WTC11 (cell line): Measurements from ENCODE around the gene TMEM161B. TPM values are rescaled to one million over a fixed set of nuclear protein-coding genes. Genes with fewer than 3 reads are reported as not detected.

Experiments used
- ATAC-seq: fragments of 200-7000 bp; cut with Tn5 transposase; 2 replicates; pipeline ENCODE4 v1.10.0; 2021; ENCODE audit warnings: mild to moderate bottlenecking, moderate library complexity
- CTCF ChIA-PET: fragments of 300-600 bp; sonication (Branson Sonifier 250); formaldehyde crosslinking; loops from one replicate; lab custom pipeline; 2021; ENCODE audit warnings: antibody characterized with exemption; lab: Charles Lee
- POLR2A ChIA-PET: fragments of 350-600 bp; sonication (Branson Sonifier 250); formaldehyde crosslinking; loops from one replicate; lab custom pipeline; 2021; ENCODE audit warnings: antibody characterized with exemption; lab: Charles Lee
- DNase-seq: peaks from one replicate; pipeline ENCODE4 v3.0.0; 2021; ENCODE audit warnings: low spot score
- H3K27ac Mint-ChIP-seq: 2 replicates; pipeline ENCODE4 v1.8.0; 2021; ENCODE audit warnings: mixed read lengths
- H3K27me3 Mint-ChIP-seq: 2 replicates; pipeline ENCODE4 v1.8.0; 2021; ENCODE audit warnings: low read depth, mild to moderate bottlenecking, moderate library complexity, mixed read lengths
- H3K36me3 Mint-ChIP-seq: 2 replicates; pipeline ENCODE4 v1.8.0; 2021; ENCODE audit warnings: mixed read lengths
- H3K4me1 Mint-ChIP-seq: 2 replicates; pipeline ENCODE4 v1.8.0; 2022; ENCODE audit warnings: mixed read lengths
- H3K4me3 Mint-ChIP-seq: 2 replicates; pipeline ENCODE4 v1.8.0; 2021; ENCODE audit warnings: mild to moderate bottlenecking, moderate library complexity, mixed read lengths
- H3K9me3 Mint-ChIP-seq: 2 replicates; pipeline ENCODE4 v1.8.0; 2021; ENCODE audit warnings: mixed read lengths
- ATF1 ChIP-seq: sonication (generic); formaldehyde crosslinking; IDR thresholded peaks from 2 replicates; pipeline ENCODE4 v1.8.1; 2023; ENCODE audit warnings: mild to moderate bottlenecking, moderate library complexity, missing genetic modification reagents
- ERG ChIP-seq: fragments of 250-450 bp; sonication (Bioruptor Pico); IDR thresholded peaks from 2 replicates; pipeline ENCODE4 v1.8.0; 2021; ENCODE audit warnings: mild to moderate bottlenecking
- GABPB1 ChIP-seq: sonication (generic); formaldehyde crosslinking; IDR thresholded peaks from 2 replicates; pipeline ENCODE4 v1.8.1; 2023; ENCODE audit warnings: mild to moderate bottlenecking, missing genetic modification reagents
- IRF2 ChIP-seq: sonication (generic); formaldehyde crosslinking; IDR thresholded peaks from 2 replicates; pipeline ENCODE4 v1.8.0; 2022; ENCODE audit warnings: low read depth, missing genetic modification reagents, borderline replicate concordance
- KAT7 ChIP-seq: sonication (generic); formaldehyde crosslinking; IDR thresholded peaks from 2 replicates; pipeline ENCODE4 v1.8.1; 2023; ENCODE audit warnings: missing genetic modification reagents, mild to moderate bottlenecking, borderline replicate concordance
- NFYB ChIP-seq: sonication (generic); formaldehyde crosslinking; conservative IDR thresholded peaks from 2 replicates; pipeline ENCODE4 v1.8.0; 2022; ENCODE audit warnings: low read depth, missing genetic modification reagents
- STAT6 ChIP-seq: sonication (generic); formaldehyde crosslinking; conservative IDR thresholded peaks from 2 replicates; pipeline ENCODE4 v1.8.1; 2023; ENCODE audit warnings: mild to moderate bottlenecking, low read depth, missing genetic modification reagents, moderate library complexity
- TEAD1 ChIP-seq: sonication (generic); formaldehyde crosslinking; IDR thresholded peaks from 2 replicates; pipeline ENCODE4 v1.8.0; 2022; ENCODE audit warnings: mild to moderate bottlenecking, missing genetic modification reagents
- ZMAT4 ChIP-seq: fragments of 250-450 bp; sonication (Bioruptor Pico); IDR thresholded peaks from 2 replicates; pipeline ENCODE4 v1.9.0; 2021; ENCODE audit warnings: mild to moderate bottlenecking
- ZNF121 ChIP-seq: sonication (generic); formaldehyde crosslinking; IDR thresholded peaks from 2 replicates; pipeline ENCODE4 v1.8.0; 2023; ENCODE audit warnings: missing genetic modification reagents
- ZNF138 ChIP-seq: sonication (generic); formaldehyde crosslinking; conservative IDR thresholded peaks from 2 replicates; pipeline ENCODE4 v1.8.1; 2022; ENCODE audit warnings: mild to moderate bottlenecking, moderate library complexity, missing genetic modification reagents
- total RNA-seq: library from RNA; stranded (reverse); gene quantifications from 3 replicates; pipeline ENCODE4 v1.2.3, GENCODE V29; 2021
- TF ChIP-seq, protein P1 (sequence below): sonication (generic); formaldehyde crosslinking; IDR thresholded peaks from 2 replicates; pipeline ENCODE4 v1.8.0; 2022; ENCODE audit warnings: mild to moderate bottlenecking, missing genetic modification reagents
- TF ChIP-seq, protein P2 (sequence below): sonication (generic); formaldehyde crosslinking; IDR thresholded peaks from 2 replicates; pipeline ENCODE4 v1.8.1; 2023; ENCODE audit warnings: mild to moderate bottlenecking, missing genetic modification reagents, moderate library complexity
- TF ChIP-seq, protein P3 (sequence below): sonication (generic); formaldehyde crosslinking; IDR thresholded peaks from 2 replicates; pipeline ENCODE4 v1.8.1; 2023; ENCODE audit warnings: mild to moderate bottlenecking, moderate library complexity, missing genetic modification reagents
- TF ChIP-seq, protein P4 (sequence below): sonication (generic); formaldehyde crosslinking; IDR thresholded peaks from 2 replicates; pipeline ENCODE4 v1.8.1; 2022; ENCODE audit warnings: mild to moderate bottlenecking, missing genetic modification reagents, moderate library complexity, borderline replicate concordance

Gene TMEM161B
- total RNA-seq, 1 experiment from 2014 or later, result 17.0 TPM

- TF ChIP-seq TEAD1 (CRISPR knock-in tag) (no peak), NFYB (CRISPR knock-in tag) (no peak)
Observed at GRCh38 chr5:88195636-88196035, 73.0 kb downstream of the TMEM161B start (continued).

- ATAC-seq (no peak), DNase-seq (no peak)
- Mint-ChIP-seq H3K27me3 (peaks cover 7% of the 10 kb centered on the region; the same call in 1 of the 2 replicates), H3K27ac (no peak overlapping the region; the same call in 1 of the 2 replicates), H3K4me3 (no peak overlapping the region), H3K4me1 (0 out of 2 replicates have a peak, but pooled peaks cover 5% of the 10 kb centered on the region), H3K9me3 (peaks cover 14% of the 10 kb centered on the region), H3K36me3 (peaks cover 26% of the 10 kb centered on the region)
- ChIA-PET CTCF (no interaction called here), POLR2A (no interaction called here)
- TF ChIP-seq ZMAT4 (CRISPR knock-in tag) (no peak), ZNF121 (CRISPR knock-in tag) (no peak), ERG (CRISPR knock-in tag) (no peak), IRF2 (CRISPR knock-in tag) (no peak), ATF1 (CRISPR knock-in tag) (no peak), KAT7 (CRISPR knock-in tag) (no peak), ZNF138 (CRISPR knock-in tag) (no peak), GABPB1 (CRISPR knock-in tag) (no peak), STAT6 (no peak)
- TF ChIP-seq, protein P1, sequence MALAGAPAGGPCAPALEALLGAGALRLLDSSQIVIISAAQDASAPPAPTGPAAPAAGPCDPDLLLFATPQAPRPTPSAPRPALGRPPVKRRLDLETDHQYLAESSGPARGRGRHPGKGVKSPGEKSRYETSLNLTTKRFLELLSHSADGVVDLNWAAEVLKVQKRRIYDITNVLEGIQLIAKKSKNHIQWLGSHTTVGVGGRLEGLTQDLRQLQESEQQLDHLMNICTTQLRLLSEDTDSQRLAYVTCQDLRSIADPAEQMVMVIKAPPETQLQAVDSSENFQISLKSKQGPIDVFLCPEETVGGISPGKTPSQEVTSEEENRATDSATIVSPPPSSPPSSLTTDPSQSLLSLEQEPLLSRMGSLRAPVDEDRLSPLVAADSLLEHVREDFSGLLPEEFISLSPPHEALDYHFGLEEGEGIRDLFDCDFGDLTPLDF (CRISPR knock-in tag), result no peak
- TF ChIP-seq, protein P2, sequence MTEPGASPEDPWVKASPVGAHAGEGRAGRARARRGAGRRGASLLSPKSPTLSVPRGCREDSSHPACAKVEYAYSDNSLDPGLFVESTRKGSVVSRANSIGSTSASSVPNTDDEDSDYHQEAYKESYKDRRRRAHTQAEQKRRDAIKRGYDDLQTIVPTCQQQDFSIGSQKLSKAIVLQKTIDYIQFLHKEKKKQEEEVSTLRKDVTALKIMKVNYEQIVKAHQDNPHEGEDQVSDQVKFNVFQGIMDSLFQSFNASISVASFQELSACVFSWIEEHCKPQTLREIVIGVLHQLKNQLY (CRISPR knock-in tag), result no peak
- TF ChIP-seq, protein P3, sequence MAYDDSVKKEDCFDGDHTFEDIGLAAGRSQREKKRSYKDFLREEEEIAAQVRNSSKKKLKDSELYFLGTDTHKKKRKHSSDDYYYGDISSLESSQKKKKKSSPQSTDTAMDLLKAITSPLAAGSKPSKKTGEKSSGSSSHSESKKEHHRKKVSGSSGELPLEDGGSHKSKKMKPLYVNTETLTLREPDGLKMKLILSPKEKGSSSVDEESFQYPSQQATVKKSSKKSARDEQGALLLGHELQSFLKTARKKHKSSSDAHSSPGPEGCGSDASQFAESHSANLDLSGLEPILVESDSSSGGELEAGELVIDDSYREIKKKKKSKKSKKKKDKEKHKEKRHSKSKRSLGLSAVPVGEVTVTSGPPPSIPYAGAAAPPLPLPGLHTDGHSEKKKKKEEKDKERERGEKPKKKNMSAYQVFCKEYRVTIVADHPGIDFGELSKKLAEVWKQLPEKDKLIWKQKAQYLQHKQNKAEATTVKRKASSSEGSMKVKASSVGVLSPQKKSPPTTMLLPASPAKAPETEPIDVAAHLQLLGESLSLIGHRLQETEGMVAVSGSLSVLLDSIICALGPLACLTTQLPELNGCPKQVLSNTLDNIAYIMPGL (CRISPR knock-in tag), result no peak
- TF ChIP-seq, protein P4, sequence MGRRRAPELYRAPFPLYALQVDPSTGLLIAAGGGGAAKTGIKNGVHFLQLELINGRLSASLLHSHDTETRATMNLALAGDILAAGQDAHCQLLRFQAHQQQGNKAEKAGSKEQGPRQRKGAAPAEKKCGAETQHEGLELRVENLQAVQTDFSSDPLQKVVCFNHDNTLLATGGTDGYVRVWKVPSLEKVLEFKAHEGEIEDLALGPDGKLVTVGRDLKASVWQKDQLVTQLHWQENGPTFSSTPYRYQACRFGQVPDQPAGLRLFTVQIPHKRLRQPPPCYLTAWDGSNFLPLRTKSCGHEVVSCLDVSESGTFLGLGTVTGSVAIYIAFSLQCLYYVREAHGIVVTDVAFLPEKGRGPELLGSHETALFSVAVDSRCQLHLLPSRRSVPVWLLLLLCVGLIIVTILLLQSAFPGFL (CRISPR knock-in tag), result no peak
Observed at GRCh38 chr5:88193896-88194295, 74.7 kb downstream of the TMEM161B start.
